ENCODE measurements around the gene ZNF836.

Gene ZNF836

GRCh38 chr19:52188822-52189734 is 17.7 kb upstream of the ZNF836 start:
- DNase-seq (ENCODE audit: low spot score) = no peak

GRCh38 chr19:52187407-52187806 is 16.0 kb upstream of the ZNF836 start:
- no peak for DNase-seq (ENCODE audit: low spot score)

GRCh38 chr19:52176574-52176973 is 5.2 kb upstream of the ZNF836 start:
- DNase-seq (ENCODE audit: low spot score) = no peak

- no peak for DNase-seq (ENCODE audit: low spot score)
Observed at GRCh38 chr19:52172347-52172746, 926 bp upstream of the ZNF836 start.

- no peak for DNase-seq (ENCODE audit: low spot score)
Observed at GRCh38 chr19:52170863-52171320, 529 bp downstream of the ZNF836 start.

- DNase-seq (ENCODE audit: low spot score) = no peak
Observed at GRCh38 chr19:52170304-52170703, 1.1 kb downstream of the ZNF836 start.

GRCh38 chr19:52155596-52156359 is 15.6 kb downstream of the ZNF836 start:
- no peak for DNase-seq (ENCODE audit: low spot score)

GRCh38 chr19:52148256-52148655 is 23.2 kb downstream of the ZNF836 start:
- no peak for DNase-seq (ENCODE audit: low spot score)

GRCh38 chr19:52142001-52142595 is 29.3 kb downstream of the ZNF836 start:
- no peak for DNase-seq (ENCODE audit: low spot score)

GRCh38 chr19:52141203-52141602 is 30.2 kb downstream of the ZNF836 start:
- no peak for DNase-seq (ENCODE audit: low spot score)

- DNase-seq (ENCODE audit: low spot score) = no peak
Observed at GRCh38 chr19:52140032-52140710, 31.2 kb downstream of the ZNF836 start.

GRCh38 chr19:52139252-52140031 is 32.0 kb downstream of the ZNF836 start, which contains the start of gene ZNF616:
Gene ZNF616 (minus strand): TSS chr19:52139938. CDS start chr19:52130512, 9,426 bp downstream.
- DNase-seq (ENCODE audit: low spot score) = peak; percentile 87

GRCh38 chr19:52138983-52139251 is 32.5 kb downstream of the ZNF836 start:
- DNase-seq (ENCODE audit: low spot score) = peak; percentile 7

GRCh38 chr19:52138278-52138982 is 33.0 kb downstream of the ZNF836 start:
- no peak for DNase-seq (ENCODE audit: low spot score)

- DNase-seq (ENCODE audit: low spot score) = no peak
Observed at GRCh38 chr19:52120286-52120685, 51.1 kb downstream of the ZNF836 start.

GRCh38 chr19:52115526-52116053 is 55.8 kb downstream of the ZNF836 start:
- DNase-seq (ENCODE audit: low spot score) = no peak

GRCh38 chr19:52114691-52115090 is 56.7 kb downstream of the ZNF836 start:
- DNase-seq (ENCODE audit: low spot score) = no peak

- no peak for DNase-seq (ENCODE audit: low spot score)
Observed at GRCh38 chr19:52112624-52113023, 58.8 kb downstream of the ZNF836 start.

GRCh38 chr19:52110780-52111179 is 60.6 kb downstream of the ZNF836 start:
- no peak for DNase-seq (ENCODE audit: low spot score)

Measured in NAMALWA (cell line).